NB4 (cell line): ENCODE measurements around the gene SEC23B.

Experiments used
- POLR2A ChIP-seq: IDR thresholded peaks from 2 replicates; pipeline ENCODE4 v1.6.1; 2011; ENCODE audit warnings: mild to moderate bottlenecking; ENCODE audit not compliant: insufficient read length; ENCODE audit errors: extremely low read depth
- TF ChIP-seq, protein P1 (sequence below): IDR thresholded peaks from one replicate; pipeline ENCODE4 v1.5.1; 2012; ENCODE audit warnings: low read depth, low read length
- TF ChIP-seq, protein P2 (sequence below): IDR thresholded peaks from 2 replicates; pipeline ENCODE4 v1.6.1; 2011; ENCODE audit warnings: low read depth, low read length

DNA sequence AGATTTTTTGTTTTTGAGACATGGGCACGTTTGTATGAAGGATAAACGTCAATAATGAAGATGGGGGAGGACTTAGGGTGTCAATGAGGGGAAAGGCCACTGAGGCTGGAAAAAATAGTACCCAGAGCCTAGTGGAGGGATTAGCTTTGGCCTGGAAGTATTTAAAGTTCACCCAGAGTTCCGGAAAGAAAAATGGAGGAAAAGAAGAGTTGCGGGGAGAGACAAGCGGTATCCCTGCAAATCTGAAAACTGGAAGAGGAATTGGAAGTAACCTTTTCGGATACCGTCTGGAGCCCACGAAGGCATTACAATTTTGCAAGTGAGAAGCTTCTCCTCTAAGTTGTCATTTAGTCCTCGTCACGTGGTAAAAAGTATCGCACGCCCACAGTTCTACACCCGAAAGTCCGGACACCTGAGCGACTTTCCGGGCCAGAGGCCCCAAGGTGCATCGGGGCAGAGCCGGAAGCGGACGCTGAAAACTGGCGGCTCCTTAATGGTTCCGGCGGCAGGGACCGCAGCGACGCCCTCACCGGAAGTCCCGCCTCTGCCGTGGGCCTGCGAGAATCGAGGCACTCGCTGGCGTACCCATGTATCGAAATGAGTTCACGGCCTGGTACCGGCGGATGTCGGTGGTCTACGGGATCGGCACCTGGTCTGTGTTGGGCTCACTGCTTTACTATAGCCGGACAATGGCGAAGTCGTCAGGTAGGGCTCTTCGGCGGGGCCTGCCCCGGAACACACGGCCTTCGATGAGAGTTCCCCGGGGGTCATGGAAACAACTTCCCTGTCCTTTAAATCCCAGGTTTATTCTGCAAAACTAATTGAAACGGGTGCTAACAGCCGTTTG, 59.4 kb downstream of the SEC23B start, which contains the start of gene SMIM26:
- TF ChIP-seq, protein P1, sequence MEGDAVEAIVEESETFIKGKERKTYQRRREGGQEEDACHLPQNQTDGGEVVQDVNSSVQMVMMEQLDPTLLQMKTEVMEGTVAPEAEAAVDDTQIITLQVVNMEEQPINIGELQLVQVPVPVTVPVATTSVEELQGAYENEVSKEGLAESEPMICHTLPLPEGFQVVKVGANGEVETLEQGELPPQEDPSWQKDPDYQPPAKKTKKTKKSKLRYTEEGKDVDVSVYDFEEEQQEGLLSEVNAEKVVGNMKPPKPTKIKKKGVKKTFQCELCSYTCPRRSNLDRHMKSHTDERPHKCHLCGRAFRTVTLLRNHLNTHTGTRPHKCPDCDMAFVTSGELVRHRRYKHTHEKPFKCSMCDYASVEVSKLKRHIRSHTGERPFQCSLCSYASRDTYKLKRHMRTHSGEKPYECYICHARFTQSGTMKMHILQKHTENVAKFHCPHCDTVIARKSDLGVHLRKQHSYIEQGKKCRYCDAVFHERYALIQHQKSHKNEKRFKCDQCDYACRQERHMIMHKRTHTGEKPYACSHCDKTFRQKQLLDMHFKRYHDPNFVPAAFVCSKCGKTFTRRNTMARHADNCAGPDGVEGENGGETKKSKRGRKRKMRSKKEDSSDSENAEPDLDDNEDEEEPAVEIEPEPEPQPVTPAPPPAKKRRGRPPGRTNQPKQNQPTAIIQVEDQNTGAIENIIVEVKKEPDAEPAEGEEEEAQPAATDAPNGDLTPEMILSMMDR = no peak
- TF ChIP-seq POLR2A = peak; percentile 74
- TF ChIP-seq, protein P2, sequence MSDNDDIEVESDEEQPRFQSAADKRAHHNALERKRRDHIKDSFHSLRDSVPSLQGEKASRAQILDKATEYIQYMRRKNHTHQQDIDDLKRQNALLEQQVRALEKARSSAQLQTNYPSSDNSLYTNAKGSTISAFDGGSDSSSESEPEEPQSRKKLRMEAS = peak; percentile 91
